Measurements from ENCODE around the gene ZNF692. TPM values are rescaled to one million over a fixed set of nuclear protein-coding genes. Genes with fewer than 3 reads are reported as not detected.

The ZNF692 gene
- total and polyA plus RNA-seq, 2 of the 13 experiments (the other 11 are each of a cell fraction or from before 2014, with no cell fraction given): 27.3 to 45.8 TPM

DNA sequence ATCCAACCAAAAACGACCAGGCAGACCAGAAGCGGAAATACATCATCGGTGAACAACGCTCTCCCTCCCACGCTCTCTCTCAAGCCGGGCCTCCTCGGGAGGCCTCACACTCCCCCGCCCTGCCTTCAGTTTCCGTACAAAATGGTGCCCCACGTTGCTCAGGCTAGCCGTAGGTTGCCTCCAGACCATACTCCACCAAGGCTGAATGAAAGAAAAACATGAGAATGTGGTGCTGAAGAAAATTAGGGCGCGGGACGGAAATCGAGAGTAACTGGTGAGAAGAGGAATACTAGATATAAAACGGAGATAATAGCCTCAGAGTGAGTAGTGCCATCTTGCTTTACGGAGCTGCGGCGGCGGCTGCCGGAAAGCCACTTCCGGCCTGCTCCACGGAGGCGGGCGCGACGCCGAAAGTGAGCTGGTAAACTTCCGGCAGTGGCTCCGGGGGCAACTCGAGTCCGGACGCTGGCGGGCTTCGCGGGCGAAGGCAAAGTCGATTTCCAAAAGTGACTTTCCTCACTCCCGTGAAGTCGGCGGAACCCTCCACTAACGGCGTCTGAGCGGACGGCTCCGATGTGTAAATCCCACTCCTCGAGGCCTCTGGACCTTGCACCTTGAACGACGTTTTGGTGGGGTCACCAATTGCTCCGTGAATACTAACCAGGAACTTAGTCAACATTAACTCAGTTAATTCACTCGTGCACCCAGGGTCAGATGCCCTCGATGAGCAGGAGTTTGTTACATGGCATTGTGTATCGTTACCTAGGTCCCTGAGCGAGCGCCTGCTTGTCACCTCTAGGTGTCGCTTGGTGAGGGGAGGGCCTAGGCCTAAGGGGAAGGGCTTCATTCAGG is 32.8 kb downstream of the ZNF692 start, which contains the start of gene SH3BP5L (continued):
- TF ChIP-seq HOXA3 (CRISPR knock-in tag; IDR thresholded peaks at IDR 0.05): peak; percentile 47; the same call in 1 of the 2 replicates
- TF ChIP-seq ZNF792 (CRISPR knock-in tag; IDR thresholded peaks at IDR 0.05): peak; percentile 3; the same call in 1 of the 2 replicates
- TF ChIP-seq TSC22D2 (CRISPR knock-in tag; IDR thresholded peaks at IDR 0.05; ENCODE audit: borderline replicate concordance): no peak; the same call in 1 of the 2 replicates
- peak; percentile 61 for TF ChIP-seq MED1 (CRISPR knock-in tag; IDR thresholded peaks at IDR 0.05)
- TF ChIP-seq, protein P1, sequence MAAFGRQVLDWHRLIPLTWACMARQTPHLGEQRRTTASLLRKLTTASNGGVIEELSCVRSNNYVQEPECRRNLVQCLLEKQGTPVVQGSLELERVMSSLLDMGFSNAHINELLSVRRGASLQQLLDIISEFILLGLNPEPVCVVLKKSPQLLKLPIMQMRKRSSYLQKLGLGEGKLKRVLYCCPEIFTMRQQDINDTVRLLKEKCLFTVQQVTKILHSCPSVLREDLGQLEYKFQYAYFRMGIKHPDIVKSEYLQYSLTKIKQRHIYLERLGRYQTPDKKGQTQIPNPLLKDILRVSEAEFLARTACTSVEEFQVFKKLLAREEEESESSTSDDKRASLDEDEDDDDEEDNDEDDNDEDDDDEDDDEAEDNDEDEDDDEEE (CRISPR knock-in tag; IDR thresholded peaks at IDR 0.05): peak; percentile 77; the same call in 1 of the 2 replicates
- TF ChIP-seq CC2D1A (CRISPR knock-in tag; IDR thresholded peaks at IDR 0.05): no peak
- TF ChIP-seq, protein P2, sequence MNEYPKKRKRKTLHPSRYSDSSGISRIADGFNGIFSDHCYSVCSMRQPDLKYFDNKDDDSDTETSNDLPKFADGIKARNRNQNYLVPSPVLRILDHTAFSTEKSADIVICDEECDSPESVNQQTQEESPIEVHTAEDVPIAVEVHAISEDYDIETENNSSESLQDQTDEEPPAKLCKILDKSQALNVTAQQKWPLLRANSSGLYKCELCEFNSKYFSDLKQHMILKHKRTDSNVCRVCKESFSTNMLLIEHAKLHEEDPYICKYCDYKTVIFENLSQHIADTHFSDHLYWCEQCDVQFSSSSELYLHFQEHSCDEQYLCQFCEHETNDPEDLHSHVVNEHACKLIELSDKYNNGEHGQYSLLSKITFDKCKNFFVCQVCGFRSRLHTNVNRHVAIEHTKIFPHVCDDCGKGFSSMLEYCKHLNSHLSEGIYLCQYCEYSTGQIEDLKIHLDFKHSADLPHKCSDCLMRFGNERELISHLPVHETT (CRISPR knock-in tag; conservative IDR thresholded peaks at IDR 0.05): no peak
- TF ChIP-seq, protein P3, sequence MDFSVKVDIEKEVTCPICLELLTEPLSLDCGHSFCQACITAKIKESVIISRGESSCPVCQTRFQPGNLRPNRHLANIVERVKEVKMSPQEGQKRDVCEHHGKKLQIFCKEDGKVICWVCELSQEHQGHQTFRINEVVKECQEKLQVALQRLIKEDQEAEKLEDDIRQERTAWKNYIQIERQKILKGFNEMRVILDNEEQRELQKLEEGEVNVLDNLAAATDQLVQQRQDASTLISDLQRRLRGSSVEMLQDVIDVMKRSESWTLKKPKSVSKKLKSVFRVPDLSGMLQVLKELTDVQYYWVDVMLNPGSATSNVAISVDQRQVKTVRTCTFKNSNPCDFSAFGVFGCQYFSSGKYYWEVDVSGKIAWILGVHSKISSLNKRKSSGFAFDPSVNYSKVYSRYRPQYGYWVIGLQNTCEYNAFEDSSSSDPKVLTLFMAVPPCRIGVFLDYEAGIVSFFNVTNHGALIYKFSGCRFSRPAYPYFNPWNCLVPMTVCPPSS (IDR thresholded peaks at IDR 0.05): no peak
- TF ChIP-seq, protein P4, sequence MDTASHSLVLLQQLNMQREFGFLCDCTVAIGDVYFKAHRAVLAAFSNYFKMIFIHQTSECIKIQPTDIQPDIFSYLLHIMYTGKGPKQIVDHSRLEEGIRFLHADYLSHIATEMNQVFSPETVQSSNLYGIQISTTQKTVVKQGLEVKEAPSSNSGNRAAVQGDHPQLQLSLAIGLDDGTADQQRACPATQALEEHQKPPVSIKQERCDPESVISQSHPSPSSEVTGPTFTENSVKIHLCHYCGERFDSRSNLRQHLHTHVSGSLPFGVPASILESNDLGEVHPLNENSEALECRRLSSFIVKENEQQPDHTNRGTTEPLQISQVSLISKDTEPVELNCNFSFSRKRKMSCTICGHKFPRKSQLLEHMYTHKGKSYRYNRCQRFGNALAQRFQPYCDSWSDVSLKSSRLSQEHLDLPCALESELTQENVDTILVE (CRISPR knock-in tag; IDR thresholded peaks at IDR 0.05): peak; percentile 72; the same call in 1 of the 2 replicates
- no peak for TF ChIP-seq ATAD3A (CRISPR knock-in tag; IDR thresholded peaks at IDR 0.05)
- TF ChIP-seq NFATC3 (CRISPR knock-in tag; IDR thresholded peaks at IDR 0.05): no peak
- no peak for TF ChIP-seq SOX13 (IDR thresholded peaks at IDR 0.05)
- TF ChIP-seq SOX13 (CRISPR knock-in tag; conservative IDR thresholded peaks at IDR 0.05 in 1 of 2, IDR thresholded peaks at IDR 0.05 in 1 of 2): peak in 1 of 2 experiments; percentile 40; a peak in 1 of 4 replicates
- no peak for TF ChIP-seq ZNF709 (CRISPR knock-in tag; IDR thresholded peaks at IDR 0.05)
- peak; percentile 66; the same call in 1 of the 2 replicates for TF ChIP-seq NAIF1 (CRISPR knock-in tag; IDR thresholded peaks at IDR 0.05; ENCODE audit: borderline replicate concordance)
- no peak for TF ChIP-seq NR2F1 (CRISPR knock-in tag; IDR thresholded peaks at IDR 0.05)
- TF ChIP-seq ZNF430 (CRISPR knock-in tag; IDR thresholded peaks at IDR 0.05): peak; percentile 66; the same call in 1 of the 2 replicates
- peak; percentile 31; the same call in 1 of the 2 replicates for TF ChIP-seq RXRB (CRISPR knock-in tag; IDR thresholded peaks at IDR 0.05; ENCODE audit: borderline replicate concordance)
- TF ChIP-seq CENPT (CRISPR knock-in tag; IDR thresholded peaks at IDR 0.05; ENCODE audit: low read depth): no peak
- 0 out of 2 replicates have a peak, but pooled peaks have one; percentile 28 for TF ChIP-seq RAD21 (CRISPR knock-in tag; IDR thresholded peaks at IDR 0.05)
- TF ChIP-seq SRY (CRISPR knock-in tag; IDR thresholded peaks at IDR 0.05): peak; percentile 87
- TF ChIP-seq ZNF234 (CRISPR knock-in tag; conservative IDR thresholded peaks at IDR 0.05): no peak
- TF ChIP-seq ZSCAN20 (CRISPR knock-in tag; IDR thresholded peaks at IDR 0.05; ENCODE audit: borderline replicate concordance): peak; percentile 72; the same call in 1 of the 2 replicates
- TF ChIP-seq, protein P5, sequence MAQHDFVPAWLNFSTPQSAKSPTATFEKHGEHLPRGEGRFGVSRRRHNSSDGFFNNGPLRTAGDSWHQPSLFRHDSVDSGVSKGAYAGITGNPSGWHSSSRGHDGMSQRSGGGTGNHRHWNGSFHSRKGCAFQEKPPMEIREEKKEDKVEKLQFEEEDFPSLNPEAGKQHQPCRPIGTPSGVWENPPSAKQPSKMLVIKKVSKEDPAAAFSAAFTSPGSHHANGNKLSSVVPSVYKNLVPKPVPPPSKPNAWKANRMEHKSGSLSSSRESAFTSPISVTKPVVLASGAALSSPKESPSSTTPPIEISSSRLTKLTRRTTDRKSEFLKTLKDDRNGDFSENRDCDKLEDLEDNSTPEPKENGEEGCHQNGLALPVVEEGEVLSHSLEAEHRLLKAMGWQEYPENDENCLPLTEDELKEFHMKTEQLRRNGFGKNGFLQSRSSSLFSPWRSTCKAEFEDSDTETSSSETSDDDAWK (CRISPR knock-in tag; IDR thresholded peaks at IDR 0.05): no peak

Data from HepG2 (cell line).